Mesenteric fat pad (tissue), 1 donor: ENCODE data around the gene LFNG. TPM values are rescaled to one million over a fixed set of nuclear protein-coding genes. Genes with fewer than 3 reads are reported as not detected.

ENCODE experiments used
- DNase-seq: peaks from one replicate; pipeline ENCODE4 v3.0.0-alpha.2; 2020; ENCODE audit warnings: low spot score
- total RNA-seq: library from RNA; stranded (reverse); fragmentation: NEBNext Ultra II Directional; extraction: Animal tissue kit (Norgen Biotek cat#: 25700); gene quantifications from one replicate; pipeline ENCODE4 v1.2.1, GENCODE V29; 2021
- donor health status: DM: yes; HTN: yes; CAD: no.

LFNG gene
- total RNA-seq, 1 donor from 2014 or later: 43.8 TPM

- DNase-seq: no peak
Observed at GRCh38 chr7:2502647-2502966, 17.0 kb upstream of the LFNG start.

- no peak for DNase-seq
Observed at GRCh38 chr7:2503056-2503941, 16.3 kb upstream of the LFNG start.

DNA sequence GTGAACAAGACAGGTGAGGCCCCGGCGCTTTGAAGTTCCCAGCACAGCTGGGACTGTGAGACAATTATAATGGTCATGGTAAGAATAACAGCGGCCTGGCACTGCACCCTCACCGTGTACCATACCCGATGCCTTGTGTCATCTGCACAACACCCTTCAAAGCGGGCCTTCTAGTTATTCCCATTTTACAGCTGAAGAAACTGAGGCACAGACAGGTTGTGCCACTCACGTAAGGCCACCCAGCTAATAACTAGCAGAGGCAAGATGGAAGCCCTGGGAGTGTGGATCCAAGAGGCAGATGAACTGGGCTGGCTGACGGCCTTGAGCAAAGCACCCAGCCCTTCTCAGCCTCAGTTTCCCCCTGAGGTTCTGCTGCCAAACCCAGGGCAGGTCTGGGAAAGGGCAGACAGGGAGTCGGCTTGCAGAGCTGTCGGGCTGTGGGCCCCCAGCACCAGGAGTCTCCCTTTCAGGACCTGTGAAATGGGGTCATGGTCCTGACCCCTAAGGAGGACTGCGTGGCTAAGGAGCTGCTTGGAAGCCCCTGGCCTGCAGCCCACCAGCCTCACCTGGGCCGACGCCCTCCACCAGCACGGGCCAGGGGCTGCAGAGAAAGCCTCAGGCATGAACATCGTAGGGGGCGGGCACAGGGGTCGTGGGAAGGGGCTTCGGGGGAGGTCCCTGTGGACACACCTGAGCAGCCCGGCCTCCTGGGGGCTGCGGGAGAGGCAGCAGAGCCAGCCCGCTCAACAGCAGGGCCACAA is 15.3 kb upstream of the LFNG start:
- no peak for DNase-seq

- DNase-seq: no peak
Observed at GRCh38 chr7:2504889-2505375, 14.6 kb upstream of the LFNG start.

DNA sequence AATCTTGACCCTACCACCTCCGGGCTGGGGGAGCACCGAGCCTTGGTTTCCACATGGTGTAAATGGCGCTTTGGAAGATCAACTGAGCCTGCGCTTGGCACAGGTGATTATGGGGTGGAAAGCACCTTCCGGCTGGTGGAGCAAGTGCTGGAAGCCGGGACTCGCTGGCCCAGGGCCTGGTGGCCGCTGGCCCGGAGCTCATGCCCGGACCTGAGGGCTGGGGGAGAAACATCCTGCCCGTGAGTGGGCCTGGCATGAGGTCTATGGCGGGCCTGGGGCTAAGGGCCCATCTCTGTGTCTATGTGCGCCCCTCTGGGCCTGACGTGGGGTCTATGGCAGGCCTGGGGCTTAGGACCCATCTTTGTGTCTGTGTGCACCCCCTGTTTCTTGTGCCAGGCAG is 14.2 kb upstream of the LFNG start:
- DNase-seq: no peak

DNA sequence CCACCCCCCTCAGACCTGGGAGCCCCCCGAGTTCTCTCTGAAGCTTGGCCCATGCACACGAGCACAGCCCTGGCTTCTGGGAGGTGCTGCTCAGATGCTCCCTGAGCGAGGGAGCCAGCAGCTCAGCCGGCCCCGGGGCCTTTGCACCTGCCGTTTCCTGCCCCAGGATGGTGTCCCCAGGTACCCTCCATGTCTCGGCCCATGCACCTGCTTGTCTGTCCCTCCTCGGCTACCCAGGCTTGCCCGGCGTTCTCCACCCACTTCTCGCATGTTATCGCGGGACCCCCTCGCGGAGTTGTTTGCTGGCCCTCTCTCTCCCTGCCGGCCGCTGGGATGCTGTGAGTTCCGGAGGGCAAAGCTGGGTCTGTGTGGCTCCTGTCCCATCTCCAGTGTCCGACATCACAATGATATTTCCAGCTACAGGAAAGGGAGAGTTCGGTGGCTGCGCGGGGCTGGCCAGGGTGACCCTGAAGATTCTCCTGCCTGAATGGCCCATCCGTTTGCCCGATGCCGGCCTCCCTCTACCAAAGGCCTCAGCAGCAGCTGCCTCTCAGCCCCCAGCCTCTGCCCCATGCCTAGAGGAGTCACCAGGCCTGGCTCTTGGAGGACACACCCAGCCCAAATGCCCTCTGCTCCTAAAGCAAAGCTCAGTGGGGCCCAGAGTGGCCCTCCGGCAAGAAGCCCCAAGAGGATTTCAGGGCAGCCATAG is 12.2 kb upstream of the LFNG start:
- DNase-seq: no peak

GRCh38 chr7:2507917-2508306 is 11.7 kb upstream of the LFNG start:
- no peak for DNase-seq

DNA sequence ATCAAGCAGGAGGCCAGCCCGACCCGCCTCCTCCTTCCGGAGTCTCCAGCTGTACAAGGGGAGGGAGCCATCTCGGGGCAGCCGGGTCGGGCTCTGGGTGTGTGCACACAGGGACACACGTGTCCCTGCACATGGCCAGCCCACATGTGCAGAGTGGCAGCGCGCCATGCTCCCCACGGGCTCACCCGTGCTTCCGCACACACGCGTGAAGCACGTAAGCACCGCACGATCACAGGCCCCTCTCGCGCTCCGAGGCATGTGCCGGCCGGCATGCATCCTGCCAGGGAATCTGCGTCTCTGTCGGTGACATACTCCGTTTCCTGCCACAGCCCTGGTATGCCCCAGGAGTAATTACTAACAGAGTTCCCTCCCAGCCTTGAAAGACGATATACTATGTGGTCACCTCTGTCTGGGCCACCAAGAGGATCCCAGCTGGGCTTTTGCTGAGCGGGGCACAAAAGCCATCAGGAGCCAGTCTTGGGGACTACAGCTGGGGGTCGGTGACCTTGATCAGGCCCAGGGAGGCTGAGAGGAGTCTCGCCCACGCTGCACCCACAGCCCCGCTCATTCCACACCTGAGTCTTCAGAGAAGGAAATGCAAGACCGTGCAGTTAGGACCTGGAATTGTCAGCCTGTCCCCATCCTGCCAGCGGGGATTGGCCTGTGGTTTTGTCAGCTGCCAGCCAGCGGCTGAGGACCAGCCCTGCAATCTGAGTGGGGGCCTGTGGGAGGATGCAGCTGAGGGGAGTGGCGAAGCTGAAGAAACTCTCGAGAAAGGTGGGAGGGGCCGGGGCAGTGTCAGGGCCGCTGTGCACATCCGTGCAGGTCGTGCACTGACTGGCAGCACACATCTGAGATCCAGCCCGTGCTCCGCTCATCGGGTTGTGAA is 11.0 kb upstream of the LFNG start:
- no peak for DNase-seq

GRCh38 chr7:2509298-2509906 is 10.2 kb upstream of the LFNG start:
- no peak for DNase-seq

DNA sequence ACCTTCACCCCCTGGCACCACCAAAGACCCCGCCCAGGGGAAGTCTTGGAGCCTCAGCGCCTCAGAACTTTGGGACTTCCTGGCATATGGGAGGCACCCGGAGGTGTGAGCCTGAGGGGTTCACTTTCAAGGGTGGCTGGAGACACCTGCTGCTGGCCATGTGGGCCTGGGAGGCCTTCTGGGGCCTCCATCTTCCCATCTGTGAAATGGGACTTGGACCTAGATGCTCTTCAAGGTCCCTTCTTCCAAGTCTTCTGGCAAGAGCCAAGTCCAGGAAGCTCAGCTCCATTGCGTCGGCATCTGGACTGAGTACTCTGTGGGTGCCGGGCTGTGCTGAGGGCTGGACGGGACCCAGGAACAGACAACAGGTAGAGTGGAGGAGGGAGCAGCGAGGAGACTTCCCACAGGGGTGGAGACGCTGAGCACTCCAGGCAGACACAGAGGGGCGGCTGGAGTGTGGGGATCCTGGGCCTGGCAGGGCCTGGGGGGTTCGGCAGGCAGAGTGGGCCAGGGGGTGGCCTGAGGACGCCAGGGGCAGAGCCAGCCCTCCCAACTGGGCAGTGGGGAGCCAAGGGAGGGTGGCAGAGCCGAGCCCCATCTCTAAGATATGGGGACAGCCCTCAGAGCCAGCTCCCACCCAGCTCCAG is 9.3 kb upstream of the LFNG start:
- DNase-seq: no peak

DNA sequence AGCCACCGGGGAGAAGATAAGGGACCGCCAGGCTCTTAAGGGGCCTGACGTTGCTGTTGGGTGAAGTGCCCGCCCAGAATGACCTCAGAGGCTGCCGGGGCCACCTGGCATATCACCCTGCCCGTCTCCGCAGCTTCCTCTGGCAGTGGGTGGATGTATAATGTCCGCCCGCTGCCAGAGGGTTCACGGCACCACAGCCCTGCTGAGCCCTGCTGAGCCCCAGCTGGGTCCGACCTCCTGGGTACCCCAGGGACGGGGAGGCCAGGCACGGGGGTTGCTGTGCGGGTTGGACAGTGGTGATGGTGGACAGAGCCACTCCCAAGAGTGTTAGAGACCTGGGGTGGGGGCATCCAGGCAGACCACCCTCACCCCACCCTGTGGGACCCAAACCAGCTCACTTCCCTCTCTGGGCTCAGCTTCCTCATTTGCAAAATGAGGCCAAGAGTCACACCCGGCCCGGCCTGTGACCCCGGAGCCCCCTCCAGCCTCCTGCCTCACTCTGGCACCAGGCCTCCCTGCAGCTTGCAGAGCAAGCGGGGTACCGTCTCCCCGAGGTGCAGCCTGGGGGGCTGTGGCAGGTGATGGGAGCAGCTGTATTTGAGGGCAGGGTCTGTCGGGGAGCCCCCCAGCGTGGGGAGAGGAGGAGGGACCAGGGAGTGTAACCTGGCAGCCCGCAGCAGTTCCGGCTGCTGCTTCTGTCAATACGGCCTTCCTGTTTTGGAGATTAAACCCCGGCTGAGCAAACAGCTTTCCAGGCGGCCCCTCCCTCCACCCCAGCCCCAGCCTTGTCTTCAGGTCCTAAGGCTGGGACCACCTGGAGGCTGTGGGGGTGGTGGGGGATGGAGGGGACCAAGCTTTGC is 8.4 kb upstream of the LFNG start:
- DNase-seq: no peak

DNA sequence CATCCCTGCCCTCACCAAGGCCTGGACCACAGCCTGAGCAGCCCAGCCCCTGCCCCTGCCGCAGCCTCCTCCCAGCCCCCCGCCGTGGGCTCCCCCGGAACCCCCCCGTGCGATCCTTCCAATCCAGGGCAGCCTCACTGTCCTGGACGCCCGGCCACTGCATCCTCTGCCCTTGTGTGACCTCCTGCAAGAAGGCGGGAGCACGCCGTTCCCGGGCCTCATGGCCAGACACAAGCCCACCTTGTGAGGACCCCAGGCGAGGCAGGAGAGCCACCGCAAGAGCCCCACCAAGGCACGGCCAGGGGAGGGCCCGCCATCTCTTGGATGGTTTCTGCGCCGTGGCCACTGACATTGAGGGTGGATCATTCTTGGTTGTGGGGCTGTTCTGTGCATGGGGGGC is 7.8 kb upstream of the LFNG start:
- no peak for DNase-seq

- DNase-seq: no peak
Observed at GRCh38 chr7:2512179-2512661, 7.4 kb upstream of the LFNG start.

- DNase-seq: no peak
Observed at GRCh38 chr7:2512713-2513112, 6.9 kb upstream of the LFNG start.

GRCh38 chr7:2513702-2514101 is 5.9 kb upstream of the LFNG start:
- DNase-seq: no peak

DNA sequence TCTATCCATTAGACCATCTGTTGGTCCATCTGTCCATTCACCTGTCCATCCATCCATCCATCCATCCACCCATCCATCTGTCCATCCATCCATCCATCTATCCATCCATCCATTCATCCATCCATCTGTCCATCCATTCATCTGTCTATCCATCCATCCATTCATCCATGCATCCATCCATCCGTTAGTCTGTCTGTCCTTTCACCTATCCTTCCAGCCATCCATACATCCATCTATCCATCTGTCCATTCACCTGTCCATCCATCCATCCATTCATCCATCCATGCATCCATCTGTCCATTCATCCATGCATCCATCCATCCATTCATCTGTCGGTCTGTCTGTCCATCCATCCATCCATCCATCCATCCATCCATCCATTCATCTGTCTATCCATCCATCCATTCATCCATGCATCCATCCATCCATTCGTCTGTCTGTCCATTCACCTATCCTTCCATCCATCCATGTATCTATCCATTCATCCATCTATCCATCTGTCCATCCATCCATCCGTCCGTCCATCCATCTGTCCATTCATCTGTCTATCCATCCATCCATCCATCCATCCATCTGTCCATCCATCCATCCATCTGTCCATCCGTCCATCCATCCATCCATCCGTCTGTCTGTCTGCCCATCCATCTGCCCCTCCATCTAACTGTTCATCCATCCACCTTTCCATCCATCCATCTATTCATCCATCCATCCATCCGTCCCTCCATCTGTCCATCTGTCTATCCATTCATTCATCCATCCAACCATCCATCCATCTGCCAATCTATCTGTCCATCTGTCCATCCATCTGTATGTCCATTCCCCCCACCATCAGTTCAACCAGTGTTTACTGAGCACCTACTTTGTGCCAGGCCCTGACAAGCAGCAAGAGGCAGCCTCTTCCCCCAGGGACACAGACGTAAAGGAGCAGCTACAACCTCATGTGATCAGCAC is 4.8 kb upstream of the LFNG start:
- DNase-seq: no peak

GRCh38 chr7:2515424-2516193 is 4.0 kb upstream of the LFNG start:
- DNase-seq: no peak
